Cerebellar cortex (tissue), 1 donor: ENCODE results near the gene MICAL2.
A peak's percentile ranks its signal among the peaks of the same experiment; 100 is the strongest.

Source experiments
- DNase-seq: peaks from one replicate; pipeline ENCODE4 v3.0.0-alpha.2; 2015; ENCODE audit warnings: low spot score

The MICAL2 gene

DNA sequence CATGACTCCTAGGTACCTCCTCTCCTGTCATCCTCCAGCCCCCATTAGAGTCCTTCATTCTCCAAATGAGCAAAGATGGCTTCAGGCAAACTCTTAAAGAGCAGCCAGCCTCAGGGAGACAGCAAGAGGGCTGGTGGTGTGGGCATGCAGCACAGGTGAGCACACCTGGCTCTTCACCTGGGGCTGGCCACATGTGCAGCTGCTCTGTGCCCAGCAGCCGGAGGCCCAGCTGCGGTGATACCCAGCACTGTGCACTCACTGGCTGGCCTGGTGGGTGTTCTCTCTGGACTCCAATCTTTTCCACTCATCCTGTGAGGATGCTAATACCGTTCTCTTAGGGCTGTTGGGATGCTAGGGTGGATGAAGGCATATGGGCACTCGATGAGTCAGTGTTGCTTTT lies 160.9 kb downstream of the MICAL2 start:
- no peak for DNase-seq

DNA sequence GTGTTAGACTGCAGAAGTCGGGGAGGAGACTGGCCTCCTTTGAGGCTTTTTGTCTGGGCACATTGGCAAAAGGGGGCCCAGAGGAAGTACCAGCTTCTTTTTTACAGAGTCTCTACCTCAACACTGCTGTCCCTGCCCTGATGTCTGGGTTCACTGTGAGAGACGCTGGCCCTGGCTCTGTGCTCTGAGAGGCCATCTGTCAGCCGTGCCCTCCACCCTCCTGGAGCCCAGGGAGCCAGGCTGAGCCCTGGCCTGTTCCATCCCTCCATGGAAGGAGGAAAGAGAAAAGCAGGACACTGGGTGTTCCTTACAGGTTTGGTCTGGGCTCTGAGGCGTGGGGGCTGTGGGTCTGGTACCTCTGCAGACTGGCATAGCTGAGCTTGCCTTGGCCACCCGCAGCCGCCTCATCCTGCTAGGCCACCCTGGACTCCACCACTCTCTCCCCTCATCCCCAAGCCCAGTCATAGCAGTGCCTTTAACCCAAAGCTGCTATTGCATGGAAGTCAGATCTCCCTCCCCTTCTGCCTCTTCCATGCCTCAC lies 161.5 kb downstream of the MICAL2 start:
- peak; percentile 86 for DNase-seq

DNA sequence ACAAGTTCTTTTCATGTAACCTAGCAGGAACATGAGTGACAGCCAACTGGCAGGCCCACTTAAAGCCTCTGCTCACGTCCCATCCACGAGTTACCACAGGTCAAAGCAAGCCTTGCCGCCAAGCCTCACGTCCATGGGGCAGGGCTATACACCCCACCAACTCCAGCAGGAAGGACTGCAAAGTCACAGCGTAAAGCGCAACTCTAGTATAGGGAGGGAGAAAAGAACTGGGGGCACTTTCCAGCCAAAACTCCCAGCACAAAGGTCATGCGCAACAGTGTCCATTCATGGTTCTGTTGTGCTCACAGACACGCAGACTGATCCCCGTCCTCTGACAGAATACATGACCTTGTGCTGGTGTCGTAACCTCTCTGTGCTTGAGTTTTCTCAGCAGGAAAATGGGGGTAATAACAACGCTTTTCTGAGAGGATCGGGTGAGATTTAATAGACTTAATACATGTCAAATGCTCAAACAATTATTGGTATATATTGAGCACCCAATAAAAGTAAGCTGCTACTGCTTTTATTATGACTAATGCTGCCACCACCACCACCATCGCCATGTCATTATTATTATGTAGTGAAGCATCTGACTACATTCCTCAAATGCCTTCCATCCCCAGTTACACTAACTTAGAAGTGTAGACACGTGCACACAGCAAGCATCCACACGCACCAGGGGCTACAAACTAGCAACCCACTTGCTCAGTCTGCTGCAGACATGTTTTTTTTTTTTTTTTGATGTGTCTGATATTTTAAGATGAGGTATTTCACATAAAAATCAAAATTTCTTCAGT lies 162.6 kb downstream of the MICAL2 start:
- no peak for DNase-seq

DNA sequence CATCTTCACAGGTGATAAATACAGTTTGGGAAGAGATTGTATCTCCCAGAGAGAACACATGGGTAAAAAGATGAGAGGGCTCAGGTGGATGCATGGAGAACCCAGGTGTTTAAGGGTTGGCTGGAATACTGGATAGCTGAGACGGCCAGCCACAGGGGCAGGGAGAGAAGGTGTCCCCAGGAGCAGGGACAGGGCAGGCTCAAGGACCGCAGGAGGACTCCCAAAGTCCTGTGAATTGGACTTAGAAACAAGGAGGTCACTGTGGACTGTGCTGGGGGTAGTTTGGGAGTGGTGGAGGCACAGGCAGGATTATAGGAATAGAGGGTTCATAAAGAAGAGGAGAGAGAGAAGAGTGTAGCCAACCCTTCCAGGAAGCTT lies 163.2 kb downstream of the MICAL2 start:
- DNase-seq, result no peak

DNA sequence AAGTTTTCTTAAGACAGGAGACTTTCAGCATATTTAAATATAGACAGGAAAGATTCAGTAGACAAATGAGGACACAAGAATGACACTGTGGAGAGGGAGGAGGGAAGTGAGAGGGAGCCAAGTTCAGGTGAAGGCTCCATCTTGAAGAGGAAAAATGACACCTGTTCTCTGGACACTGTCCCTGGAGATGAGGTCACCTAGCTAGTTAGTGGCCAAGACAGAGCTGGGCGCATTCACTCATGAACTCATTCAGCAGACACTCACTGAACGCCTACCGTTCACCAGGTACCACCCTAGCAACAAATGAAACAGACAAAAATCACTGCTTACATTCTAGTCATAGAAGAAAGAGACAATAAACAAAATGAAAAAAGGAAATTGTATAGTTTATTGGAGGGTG lies 163.7 kb downstream of the MICAL2 start:
- DNase-seq, result peak; percentile 98

DNA sequence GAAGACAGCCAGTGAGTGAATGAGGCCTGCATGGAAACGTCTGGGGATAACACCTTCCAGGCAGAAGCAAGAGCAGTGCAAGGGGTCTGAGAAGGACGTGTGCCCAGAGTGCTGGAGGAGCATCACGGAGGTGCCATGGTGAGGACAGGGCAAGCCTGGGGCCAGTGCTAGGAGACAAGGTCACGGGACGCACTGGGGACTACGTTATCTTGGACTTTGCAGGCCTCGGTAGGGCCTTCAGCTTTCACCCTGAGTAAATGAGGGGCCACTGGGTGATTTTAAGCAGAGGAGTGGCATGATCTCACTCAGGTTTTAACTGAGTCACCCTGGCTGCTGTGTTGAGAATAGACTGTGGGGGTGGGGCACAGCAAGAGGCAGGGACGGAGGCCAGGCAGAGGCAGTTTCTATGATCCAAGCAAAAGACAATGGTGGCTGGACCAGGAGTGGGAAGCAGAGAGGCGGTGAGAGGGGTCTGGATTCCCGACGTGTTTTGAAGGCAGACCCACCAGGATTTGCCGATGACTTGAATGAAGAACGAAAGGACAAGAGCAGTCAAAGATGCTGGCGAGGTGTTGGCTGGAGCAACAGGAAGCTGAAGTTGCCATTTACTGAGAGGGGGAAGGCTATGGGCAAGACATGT lies 164.3 kb downstream of the MICAL2 start:
- DNase-seq, result no peak

DNA sequence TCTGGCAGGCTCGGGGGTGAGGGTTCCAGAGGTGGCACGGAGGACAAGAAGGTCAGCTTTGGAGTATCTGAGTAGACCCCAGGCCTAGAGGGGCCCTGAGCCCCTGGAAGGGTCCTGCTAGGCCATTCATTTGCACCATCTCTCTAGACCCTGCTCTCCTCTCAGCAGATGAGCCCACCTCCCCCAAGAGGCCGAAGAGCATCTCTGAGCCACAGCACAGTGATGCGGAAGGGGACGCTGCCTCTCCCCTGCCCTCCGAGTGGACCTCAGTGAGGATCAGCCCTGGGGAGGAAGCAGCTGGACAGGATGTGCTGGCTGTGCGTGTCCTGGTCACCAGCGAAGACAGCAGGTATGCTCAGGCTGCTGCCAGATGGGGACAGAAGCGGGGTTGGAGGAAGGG lies 165.4 kb downstream of the MICAL2 start:
- no peak for DNase-seq

DNA sequence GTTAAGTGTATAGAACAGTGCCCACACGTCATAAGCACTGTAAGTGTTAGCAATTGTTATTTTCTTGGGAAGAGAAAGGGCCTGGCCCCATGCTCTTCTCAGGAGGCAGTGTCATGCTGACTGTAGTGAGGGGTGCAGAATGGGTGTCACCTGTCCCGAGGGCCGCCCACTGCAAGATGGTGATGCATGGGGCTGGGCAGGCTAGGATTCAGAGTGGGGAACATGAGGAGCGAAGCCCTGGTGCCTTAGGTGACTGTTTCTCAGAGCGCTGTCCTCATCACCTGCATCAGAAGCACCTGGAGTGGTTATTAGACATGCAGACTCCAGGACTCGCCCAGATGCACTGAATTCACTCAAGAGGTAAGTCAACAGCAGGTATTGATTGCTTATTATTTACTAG lies 166.0 kb downstream of the MICAL2 start:
- no peak for DNase-seq

DNA sequence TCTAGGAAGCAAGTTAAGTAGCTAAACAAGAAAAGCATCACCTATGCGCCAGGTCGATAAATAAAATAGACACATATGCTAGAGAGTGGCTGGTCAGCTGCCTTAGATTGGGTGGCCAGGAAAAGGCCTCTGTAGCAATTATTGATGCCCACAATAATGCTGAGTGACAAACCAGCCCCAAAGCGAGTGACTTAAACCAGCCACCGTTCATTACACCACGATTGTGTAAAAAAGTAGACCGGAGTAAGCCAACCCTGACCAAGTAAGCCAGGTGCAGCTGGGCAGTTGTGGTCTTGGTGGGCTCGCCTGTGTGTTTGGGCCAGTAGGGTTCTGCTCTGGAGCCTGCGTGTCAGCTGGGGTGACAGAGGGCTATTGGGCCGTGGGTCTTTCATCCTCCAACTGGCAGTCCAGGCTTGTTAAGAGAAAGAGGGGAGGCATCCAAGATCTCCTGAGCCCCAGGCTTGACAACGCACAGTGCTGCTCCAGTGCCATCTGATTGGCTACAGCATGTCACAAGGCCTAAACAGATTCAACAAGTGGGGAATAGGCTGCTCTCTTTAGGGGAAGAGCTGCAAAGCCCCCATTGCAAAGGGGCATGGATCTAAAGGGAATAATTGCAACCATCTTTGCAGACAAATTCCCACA lies 166.6 kb downstream of the MICAL2 start:
- DNase-seq, result no peak

DNA sequence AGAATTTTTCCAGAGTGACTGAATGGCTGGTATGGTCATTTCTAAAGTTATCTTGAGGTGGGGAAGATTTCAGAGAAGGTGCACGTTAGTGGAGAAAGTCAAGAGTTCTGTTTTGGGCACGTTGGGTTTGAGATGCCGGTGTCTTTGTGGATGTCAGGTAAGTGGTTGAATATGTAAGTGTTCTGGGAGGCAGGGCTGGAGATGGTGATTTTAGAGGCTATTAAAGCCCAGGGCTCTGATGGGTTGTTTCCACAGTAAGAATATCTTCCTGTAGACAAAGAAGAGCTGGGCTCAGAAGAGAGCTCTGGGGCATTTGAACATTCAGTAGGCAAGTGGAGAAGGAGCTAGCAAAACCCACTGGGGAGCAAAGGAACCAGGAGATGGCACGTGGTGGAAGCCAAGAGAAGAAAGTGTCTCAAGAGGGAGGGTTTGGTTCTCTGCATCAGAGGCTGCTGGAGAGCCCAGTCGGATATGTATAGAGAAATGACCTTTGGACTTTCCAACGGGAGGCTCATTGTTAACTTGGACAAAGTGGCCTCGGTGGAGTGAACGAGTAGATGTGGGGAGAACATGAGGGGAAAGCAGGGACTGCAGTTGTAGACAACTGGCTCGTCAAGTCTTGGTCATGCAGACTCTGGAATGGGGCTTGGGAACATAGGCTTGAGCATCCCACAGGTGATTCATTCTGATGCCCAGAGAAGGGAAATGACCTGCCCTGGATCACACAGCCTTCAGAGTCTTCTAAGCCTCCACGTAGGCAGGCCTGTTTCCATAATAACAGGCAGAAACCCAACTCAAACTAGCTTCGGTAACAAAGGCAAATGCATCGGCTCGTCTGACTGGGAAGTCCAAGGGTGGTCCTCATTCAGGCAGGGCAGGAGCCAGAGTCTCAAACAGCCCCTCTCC lies 168.6 kb downstream of the MICAL2 start:
- no peak for DNase-seq

DNA sequence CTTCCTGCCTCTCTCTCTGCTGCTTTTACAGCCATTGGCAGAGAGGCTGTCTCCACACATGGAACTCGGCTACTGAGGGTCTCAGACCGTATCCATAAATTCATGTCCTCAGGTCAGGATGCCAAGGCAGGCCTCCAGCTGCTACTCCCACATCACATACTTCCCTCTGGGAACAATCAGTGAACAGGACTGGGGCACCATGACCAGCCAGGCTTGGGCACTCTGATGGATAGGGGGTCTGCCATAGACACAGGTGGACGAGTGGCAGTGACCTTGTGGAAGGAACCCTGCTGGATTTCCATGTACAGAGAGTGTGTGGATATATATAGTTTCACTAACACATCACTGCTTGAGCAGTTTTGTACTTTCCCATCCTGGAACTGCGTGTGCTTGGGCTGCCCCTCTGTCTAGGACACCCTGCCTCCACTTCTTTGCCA lies 169.3 kb downstream of the MICAL2 start:
- DNase-seq, result no peak

DNA sequence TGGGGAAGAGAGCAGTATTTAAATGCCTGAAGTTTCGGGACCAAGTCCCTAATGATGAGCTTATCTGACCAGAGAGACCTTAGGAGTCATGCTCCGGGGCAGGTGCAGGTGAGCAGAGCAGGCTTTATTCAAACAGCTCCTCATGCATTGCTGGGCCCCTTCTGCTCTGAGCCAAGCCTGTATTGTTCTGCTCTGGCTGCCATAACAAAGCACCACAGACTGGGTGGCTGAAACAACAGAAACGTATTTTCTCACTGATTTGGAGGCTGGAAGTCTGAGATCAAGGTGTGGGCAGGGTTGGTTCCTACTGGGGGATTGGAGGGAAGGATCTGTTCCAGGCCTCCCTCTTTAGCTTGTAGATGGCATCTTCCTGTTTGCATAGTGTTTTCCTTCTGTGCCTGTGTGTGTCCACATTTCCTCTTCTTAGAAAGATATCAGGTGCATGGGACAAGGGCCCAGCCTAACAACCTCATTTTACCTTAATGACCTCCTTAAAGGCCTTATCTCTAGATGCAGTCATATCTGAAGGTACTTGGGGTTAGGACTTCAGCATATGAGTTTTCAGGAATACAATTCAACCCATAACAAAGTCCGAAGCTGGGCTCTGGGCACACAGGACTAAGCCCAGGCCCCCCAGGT lies 169.9 kb downstream of the MICAL2 start:
- DNase-seq, result no peak

DNA sequence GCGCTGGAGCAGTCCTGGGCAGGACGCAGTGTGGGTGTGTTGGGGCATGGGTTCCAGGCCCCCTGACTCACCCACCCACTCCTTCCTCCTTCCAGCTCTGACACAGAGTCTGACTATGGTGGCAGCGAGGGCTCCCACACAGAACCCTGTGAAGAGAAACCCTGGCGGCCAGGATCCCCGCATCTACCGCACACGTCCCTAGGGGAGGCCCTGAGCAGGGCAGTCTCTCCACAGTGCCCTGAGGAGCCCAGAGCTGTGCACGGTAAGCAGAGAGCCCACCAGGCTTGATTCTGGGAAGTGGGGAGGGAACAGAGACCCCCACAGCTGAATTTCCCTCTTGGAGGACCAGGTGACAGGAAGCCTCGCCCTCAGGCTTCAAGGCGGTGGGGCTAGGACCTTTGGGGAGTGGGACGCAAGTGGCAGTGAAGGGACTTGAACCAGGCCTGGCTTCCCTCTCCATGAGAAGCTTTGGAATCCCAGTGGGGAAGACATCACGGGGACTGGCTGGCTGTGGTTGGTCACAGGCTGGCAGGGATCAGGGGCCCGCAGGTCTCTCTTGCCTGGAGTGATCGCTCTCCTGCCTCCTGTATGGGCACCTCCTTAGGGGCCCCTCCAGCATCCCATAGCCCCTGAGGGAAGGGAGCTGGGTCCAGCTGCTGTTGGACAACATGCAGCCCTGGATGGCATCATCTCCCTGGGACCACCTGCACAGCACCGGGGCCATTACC lies 170.6 kb downstream of the MICAL2 start:
- DNase-seq, result no peak

DNA sequence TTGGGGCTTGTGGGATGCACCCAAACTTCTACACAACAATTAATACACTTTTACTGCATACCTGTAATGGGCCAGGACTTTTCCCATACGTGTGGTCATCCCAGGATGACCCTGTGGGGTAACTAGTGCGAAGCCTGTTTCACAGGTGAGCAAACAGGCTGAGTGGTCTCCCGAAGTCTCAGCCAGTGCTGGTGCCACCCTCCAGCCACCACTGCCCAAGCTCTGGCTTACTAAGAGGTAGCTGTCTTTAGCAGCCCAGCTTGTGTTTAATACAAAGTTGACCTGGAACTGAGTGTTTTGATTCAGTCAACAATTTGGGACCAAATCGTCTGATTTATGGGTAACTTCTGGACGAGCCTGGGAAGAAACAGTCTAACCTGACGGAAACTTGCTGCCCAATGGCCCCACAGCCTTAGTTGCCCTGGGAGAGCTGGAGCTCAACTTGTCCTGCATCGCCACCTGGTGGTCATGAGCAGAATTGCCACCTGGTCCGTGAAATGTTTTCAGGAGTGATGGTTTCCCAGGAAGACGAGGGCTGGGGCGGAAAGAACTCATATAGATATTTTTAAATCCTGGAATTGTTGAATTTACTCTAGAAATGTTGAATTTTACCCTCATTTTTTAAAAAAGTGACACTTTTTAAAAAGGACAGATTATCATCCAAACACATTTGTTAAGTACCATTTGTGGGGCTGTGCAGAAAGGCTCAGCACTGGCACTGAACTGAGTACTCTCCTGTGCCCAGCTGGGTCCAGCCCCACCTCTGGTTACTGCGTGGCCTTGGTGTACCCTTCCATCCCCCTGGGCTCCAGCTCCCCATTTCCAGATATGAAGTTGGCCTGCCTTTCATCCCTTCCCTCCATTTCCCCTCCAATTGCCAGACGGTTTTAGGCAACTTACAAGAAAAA lies 171.4 kb downstream of the MICAL2 start:
- peak; percentile 90 for DNase-seq

DNA sequence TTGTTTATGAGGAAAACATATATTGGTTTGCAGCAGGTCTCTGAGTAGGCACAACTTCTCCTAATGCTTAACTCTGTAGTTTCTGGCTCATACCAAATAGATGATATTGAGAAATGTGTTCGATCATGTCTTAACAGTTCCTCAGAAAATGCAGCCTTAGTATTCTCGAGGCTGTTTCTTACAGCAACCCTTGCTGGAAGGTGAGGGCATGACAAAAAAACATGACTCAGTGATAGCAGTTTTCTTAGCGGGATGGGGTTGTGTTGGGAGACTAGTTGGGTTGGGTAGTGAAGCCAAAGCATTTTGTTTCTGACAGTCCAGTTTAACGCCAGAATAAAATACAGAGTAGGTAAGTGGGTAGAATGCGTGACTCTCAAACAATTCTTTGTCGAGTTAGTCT lies 172.3 kb downstream of the MICAL2 start:
- DNase-seq, result no peak

DNA sequence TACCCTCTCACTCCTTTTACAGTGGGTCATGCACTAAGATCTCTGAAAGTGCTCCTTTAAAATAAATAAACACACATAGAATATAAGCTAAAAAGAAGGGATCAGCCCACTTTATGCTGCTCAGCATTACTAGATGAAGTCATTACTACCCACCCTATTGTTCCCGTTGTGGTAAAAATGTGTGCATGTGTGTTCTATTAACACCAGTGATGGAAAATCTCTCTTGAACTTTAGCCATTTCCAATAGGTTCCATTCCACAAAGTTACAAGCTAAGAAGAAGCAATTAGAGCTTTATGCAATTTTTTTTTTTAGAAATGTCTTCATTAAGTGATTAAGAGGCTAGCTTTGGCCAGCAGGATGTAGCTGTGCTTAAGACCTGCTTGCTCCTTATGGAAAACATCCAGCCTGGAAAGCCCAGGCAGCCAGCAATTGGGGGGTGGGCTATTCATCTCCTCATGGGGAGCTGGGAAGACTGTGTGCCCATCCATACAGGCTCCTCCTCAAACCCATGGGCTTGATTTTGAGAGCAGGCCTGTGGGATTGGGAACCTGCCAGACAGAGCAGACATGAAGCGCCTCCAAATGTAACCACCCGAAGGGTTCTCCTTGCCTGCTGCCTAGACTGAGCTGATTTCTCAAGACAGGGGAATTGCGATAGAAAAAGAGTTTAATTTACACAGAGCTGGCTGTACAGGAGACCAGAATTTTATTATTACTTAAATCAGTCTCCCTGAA lies 174.1 kb downstream of the MICAL2 start:
- no peak for DNase-seq

DNA sequence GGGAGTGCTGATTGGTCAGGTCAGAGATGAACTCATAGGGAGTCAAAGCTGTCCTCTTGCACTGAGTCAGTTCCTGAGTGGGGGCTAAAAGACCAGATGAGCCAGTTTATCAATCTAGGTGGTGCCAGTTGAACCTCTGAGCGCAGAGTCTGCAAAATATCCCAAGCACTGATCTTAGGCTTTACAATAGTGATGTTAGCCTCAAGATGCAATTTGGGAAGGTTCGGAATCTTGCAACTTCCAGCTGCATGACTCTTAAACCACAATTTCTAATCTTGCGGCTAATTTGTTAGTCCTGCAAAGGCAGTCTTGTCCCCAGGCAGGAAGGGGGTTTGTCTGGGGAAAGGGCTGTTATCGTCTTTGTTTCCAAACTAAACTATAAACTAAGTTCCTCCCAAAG lies 174.7 kb downstream of the MICAL2 start:
- no peak for DNase-seq

DNA sequence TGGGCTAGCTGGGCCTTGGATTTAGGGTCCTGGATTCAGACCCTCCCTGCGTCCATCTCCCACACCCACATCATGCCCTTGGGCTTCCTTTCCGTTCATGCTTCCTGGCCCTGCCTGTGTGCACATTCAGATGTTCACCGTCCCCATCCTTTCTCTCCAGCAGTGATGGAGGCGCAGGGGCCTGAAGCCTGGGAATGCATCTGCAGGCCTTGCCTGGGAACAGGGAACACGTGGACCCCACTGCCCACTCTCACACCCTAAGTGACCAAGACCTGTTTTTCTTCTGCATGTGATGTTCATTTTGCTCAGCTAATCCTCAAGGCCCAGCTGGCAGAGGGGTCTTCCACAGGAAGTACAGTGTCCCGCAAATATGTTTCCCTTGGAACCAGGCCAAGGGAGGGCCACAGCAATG lies 175.4 kb downstream of the MICAL2 start:
- DNase-seq, result no peak

DNA sequence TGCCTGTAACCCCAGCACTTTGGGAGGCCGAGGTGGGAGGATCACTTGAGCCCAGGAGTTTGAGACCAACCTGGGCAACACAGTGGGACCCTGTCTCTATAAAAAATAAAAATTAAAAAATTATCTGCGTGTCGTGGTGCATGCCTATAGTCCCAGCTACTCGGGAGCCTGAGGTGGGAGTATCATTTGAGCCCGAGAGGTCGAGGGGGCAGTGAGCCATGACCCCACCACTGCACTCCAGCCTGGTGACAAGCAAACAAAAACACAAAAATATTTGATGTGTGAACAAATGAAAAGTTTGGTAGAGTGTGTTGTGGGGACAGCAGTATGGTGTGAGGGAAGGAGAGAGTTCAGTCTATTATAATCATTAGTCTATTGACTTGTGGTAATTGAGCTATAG lies 176.2 kb downstream of the MICAL2 start:
- no peak for DNase-seq
